Astrocyte (in vitro differentiated cells and primary cell): Measurements from ENCODE around the gene MSI1. TPM values are rescaled to one million over a fixed set of nuclear protein-coding genes. Genes with fewer than 3 reads are reported as not detected.

Source experiments
- DNase-seq: peaks from one replicate; pipeline ENCODE4 v3.0.0-alpha.2; 2010; ENCODE audit warnings: low read depth
- FAIRE-seq: peaks from 2 replicates; lab custom pipeline; 2011; peaks lifted over from hg19 to GRCh38; lab: Jason Lieb, UNC
- H2AFZ ChIP-seq: 2 replicates; pipeline ENCODE4 v1.6.0; 2012; ENCODE audit warnings: low read depth, low read length, inconsistent platforms
- H3K27ac ChIP-seq: 2 replicates; pipeline ENCODE4 v1.5.1; 2011; ENCODE audit warnings: low read depth, low read length, inconsistent platforms
- H3K27me3 ChIP-seq: 2 replicates; pipeline ENCODE4 v1.6.0; 2011; ENCODE audit warnings: low read length, inconsistent platforms; ENCODE audit not compliant: insufficient read depth
- H3K36me3 ChIP-seq: 2 replicates; pipeline ENCODE4 v1.5.1; 2011; ENCODE audit warnings: low read length, inconsistent platforms; ENCODE audit not compliant: insufficient read depth
- H3K4me1 ChIP-seq: 2 replicates; pipeline ENCODE4 v1.5.1; 2011; ENCODE audit warnings: low read length, inconsistent platforms; ENCODE audit not compliant: insufficient read depth
- H3K4me2 ChIP-seq: 2 replicates; pipeline ENCODE4 v1.6.0; 2012; ENCODE audit warnings: low read length, inconsistent platforms
- H3K4me3 ChIP-seq: 2 replicates; pipeline ENCODE4 v1.5.1; 2011; ENCODE audit warnings: low read depth, mild to moderate bottlenecking, low read length, inconsistent platforms; ENCODE audit not compliant: insufficient read depth
- H3K79me2 ChIP-seq: 2 replicates; pipeline ENCODE4 v1.6.0; 2012; ENCODE audit warnings: mild to moderate bottlenecking, low read length, inconsistent platforms; ENCODE audit not compliant: insufficient read depth
- H3K9ac ChIP-seq: 2 replicates; pipeline ENCODE4 v1.6.0; 2012; ENCODE audit warnings: mild to moderate bottlenecking, low read length, inconsistent platforms
- H3K9me3 ChIP-seq: 2 replicates; pipeline ENCODE4 v1.5.1; 2012; ENCODE audit warnings: low read depth, mild to moderate bottlenecking, low read length, inconsistent platforms; ENCODE audit not compliant: insufficient read depth
- H4K20me1 ChIP-seq: 2 replicates; pipeline ENCODE4 v1.6.0; 2012; ENCODE audit warnings: low read length, inconsistent platforms; ENCODE audit not compliant: insufficient read depth
- H3K27ac Mint-ChIP-seq: one replicate; pipeline ENCODE4 v1.8.0; 2021; ENCODE audit warnings: mild to moderate bottlenecking, mixed read lengths; ENCODE audit not compliant: unreplicated experiment
- H3K27me3 Mint-ChIP-seq: one replicate; pipeline ENCODE4 v1.8.0; 2021; ENCODE audit warnings: low read depth, mixed read lengths; ENCODE audit not compliant: unreplicated experiment
- H3K36me3 Mint-ChIP-seq: one replicate; pipeline ENCODE4 v1.8.0; 2021; ENCODE audit warnings: low read depth, mixed read lengths; ENCODE audit not compliant: unreplicated experiment
- H3K4me1 Mint-ChIP-seq: one replicate; pipeline ENCODE4 v1.8.0; 2021; ENCODE audit warnings: low read depth, mixed read lengths; ENCODE audit not compliant: unreplicated experiment
- H3K4me3 Mint-ChIP-seq: one replicate; pipeline ENCODE4 v1.8.0; 2021; ENCODE audit warnings: mild to moderate bottlenecking, moderate library complexity, mixed read lengths; ENCODE audit not compliant: unreplicated experiment
- H3K9me3 Mint-ChIP-seq: one replicate; pipeline ENCODE4 v1.8.0; 2021; ENCODE audit warnings: mild to moderate bottlenecking, mixed read lengths; ENCODE audit not compliant: unreplicated experiment
- CTCF ChIP-seq: IDR thresholded peaks from 2 replicates; pipeline ENCODE4 v1.5.1; 2011; ENCODE audit warnings: low read depth, mild to moderate bottlenecking, inconsistent platforms, low read length, moderate library complexity; ENCODE audit not compliant: insufficient read depth
- EZH2 ChIP-seq: IDR thresholded peaks from 2 replicates; pipeline ENCODE4 v1.6.1; 2012; ENCODE audit warnings: mild to moderate bottlenecking, low read length, inconsistent platforms; ENCODE audit not compliant: insufficient read depth
- total RNA-seq: library from RNA; stranded (reverse); gene quantifications from 2 replicates; pipeline ENCODE4 v1.2.1, GENCODE V29; 2021

The MSI1 gene
- total RNA-seq, 1 donor from 2014 or later, result 16.0 TPM

GRCh38 chr12:120323772-120324171 is 45.2 kb downstream of the MSI1 start:
- no peak for DNase-seq
- Histone ChIP-seq H3K9me3 (no peaks in the 10 kb centered on the region), H3K9ac (no peak overlapping the region), H4K20me1 (no peaks in the 10 kb centered on the region), H2AFZ (no peak overlapping the region), H3K79me2 (no peaks in the 10 kb centered on the region), H3K27me3 (peaks cover 2% of the 10 kb centered on the region), H3K4me1 (peaks cover 4% of the 10 kb centered on the region), H3K27ac (no peak overlapping the region), H3K4me2 (no peak overlapping the region), H3K36me3 (no peaks in the 10 kb centered on the region), H3K4me3 (no peak overlapping the region)
- no peak for FAIRE-seq
- Mint-ChIP-seq H3K27me3 (peaks cover 8% of the 10 kb centered on the region), H3K4me3 (no peak overlapping the region), H3K27ac (no peak overlapping the region), H3K36me3 (no peaks in the 10 kb centered on the region), H3K9me3 (no peaks in the 10 kb centered on the region), H3K4me1 (no peaks in the 10 kb centered on the region)
- TF ChIP-seq CTCF, result no peak
- TF ChIP-seq EZH2, result no peak

GRCh38 chr12:120321382-120322202 is 47.4 kb downstream of the MSI1 start:
- H3K4me2 ChIP-seq, result no peak overlapping the region
- DNase-seq, result no peak

More at GRCh38 chr12:120321382-120322202, 47.4 kb downstream of the MSI1 start:
- H3K9ac ChIP-seq, result no peak overlapping the region
- Mint-ChIP-seq H3K27ac (no peak overlapping the region), H3K36me3 (no peaks in the 10 kb centered on the region), H3K27me3 (peaks cover 3% of the 10 kb centered on the region), H3K4me1 (peaks cover 3% of the 10 kb centered on the region), H3K9me3 (no peaks in the 10 kb centered on the region), H3K4me3 (no peak overlapping the region)
- no peak overlapping the region for H2AFZ ChIP-seq
- no peaks in the 10 kb centered on the region for H3K79me2 ChIP-seq
- no peaks in the 10 kb centered on the region for H4K20me1 ChIP-seq
- H3K4me3 ChIP-seq, result no peak overlapping the region
- no peaks in the 10 kb centered on the region for H3K9me3 ChIP-seq
- no peak overlapping the region for H3K27ac ChIP-seq
- H3K36me3 ChIP-seq, result no peaks in the 10 kb centered on the region
- FAIRE-seq, result no peak
- H3K27me3 ChIP-seq, result peaks cover 2% of the 10 kb centered on the region
- peaks cover 8% of the 10 kb centered on the region for H3K4me1 ChIP-seq
- TF ChIP-seq EZH2, result no peak
- no peak for TF ChIP-seq CTCF
